ENCODE results near the gene SDK1.
"Not testable (repeated sequence)": the region's sequence is repeated elsewhere in the genome, so short reads cannot be mapped to it uniquely, and the experiment has no call there.

The SDK1 gene

DNA sequence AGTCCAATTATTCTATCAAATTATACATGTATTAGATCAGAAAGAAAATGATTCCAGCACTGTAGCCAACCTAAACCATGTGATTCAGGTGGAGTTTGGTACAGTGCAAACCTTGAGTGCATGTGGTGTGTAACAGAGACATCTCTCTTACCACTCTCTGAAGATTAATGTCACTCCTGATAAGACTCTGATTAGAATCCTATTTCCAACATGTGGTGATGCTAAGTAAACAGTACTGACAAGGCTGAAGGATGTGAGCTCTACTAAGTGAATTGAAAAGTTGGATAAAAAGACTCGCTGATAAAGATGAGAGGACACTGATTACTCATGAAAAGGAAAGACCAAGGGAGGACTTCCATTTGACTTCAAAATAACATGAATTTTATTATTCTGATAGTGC lies 232.0 kb downstream of the SDK1 start:
- DNase-seq (ENCODE audit: low read depth, low spot score) = no peak

DNA sequence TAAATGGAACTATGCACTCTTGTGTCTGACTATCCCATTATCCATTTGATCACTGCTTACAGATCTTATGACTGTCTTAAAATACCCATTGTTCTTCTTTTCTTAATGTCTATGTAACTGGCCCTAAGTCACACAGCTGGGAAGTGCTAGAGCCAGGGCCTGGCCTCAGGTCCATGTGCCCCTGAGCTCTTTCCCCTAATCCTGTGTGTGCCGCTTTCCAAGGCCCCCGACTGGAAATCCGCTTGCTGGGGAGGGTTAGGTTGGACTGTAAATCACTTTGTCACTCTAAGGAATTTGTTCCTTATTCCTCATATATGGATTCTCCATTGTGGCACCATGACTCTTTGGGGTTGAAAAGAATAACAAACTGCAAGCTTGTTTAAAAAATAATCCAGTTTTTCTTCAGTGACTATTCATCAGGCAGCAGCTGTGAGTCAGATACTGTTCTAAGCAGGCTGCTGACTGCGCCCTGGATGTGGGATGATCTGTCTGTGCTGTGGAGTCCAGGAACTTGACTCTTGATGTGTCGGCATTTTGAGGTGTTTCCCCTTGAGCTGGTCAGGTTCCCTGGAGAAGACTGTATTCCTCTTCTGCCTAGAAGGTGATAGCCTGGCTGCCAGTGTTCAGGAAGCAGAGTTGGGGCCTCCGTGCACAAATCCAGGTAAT lies 236.3 kb downstream of the SDK1 start:
- DNase-seq (ENCODE audit: low read depth, low spot score) = peak; percentile 62

DNA sequence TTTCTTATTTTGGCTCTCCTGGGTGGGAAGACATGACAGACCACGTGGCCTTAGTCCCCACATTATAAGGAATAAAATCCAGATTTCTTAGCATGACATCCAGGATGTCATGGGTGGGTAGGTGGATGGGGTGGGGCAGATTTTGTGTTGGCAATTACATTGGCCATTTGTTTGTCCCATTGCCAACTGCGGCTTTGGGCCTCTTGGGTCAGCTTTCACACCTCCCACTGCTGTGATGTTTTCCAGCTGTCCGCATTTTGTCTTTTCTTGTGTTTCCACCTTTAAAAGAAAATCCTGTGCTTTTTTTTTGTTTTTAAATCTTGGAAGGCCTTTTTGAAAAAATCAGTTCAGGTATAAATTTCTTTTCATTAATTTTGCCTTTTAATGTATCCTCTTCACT lies 237.0 kb downstream of the SDK1 start:
- DNase-seq (ENCODE audit: low read depth, low spot score) = no peak

DNA sequence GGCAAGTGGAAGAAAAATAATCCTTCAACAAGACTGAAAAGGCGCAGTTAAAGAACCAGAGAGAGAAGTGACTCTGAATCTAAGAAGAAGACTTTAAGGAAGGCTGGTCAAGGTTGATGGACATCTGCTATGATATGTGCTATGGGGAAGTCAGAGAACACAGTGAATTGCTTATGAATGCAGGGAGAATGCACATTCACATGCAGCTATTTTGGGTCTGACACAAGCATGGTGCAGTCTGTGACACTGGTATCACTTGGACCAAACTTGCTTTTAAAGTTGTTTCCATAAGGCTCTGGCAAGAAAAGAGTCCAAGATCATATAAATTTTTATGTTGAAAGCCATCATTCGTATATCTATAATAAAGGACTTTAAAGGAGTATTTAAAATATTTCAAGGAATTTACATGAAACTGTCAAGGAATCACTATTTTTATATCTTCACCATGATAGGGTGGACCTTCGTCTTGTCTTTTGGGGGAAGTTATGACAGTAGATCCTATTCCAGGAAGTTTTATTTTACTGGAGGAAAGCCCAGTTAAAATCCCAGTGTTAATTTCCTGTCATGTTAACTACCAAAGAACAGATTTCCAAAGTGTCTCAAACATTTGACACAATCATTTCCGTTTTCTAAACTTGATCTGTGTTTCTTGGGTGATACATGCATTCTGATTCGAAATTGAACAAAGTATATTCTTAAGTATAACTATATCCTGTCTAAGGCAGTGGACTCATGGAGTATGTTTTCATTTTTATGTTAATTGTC lies 239.6 kb downstream of the SDK1 start:
- DNase-seq (ENCODE audit: low read depth, low spot score) = no peak

DNA sequence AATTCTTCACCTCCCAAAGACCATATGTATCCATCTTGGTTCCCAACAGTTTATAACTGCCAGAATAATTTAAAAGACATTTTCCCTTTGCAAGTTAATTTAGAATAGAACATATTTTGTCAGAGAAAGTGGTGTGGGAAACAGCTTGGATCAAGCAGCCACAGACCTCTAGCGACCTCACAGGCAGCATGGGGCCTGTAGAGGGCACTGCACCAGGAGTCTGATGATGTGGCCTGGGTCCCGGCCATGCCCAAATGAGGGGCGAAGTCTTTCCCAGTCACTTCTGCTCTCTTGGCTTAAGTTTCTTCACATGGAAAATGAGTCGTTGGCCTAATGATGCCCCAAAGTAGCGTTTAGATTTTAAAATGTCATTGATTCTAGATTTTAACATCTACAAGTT lies 243.2 kb downstream of the SDK1 start:
- DNase-seq (ENCODE audit: low read depth, low spot score) = no peak

DNA sequence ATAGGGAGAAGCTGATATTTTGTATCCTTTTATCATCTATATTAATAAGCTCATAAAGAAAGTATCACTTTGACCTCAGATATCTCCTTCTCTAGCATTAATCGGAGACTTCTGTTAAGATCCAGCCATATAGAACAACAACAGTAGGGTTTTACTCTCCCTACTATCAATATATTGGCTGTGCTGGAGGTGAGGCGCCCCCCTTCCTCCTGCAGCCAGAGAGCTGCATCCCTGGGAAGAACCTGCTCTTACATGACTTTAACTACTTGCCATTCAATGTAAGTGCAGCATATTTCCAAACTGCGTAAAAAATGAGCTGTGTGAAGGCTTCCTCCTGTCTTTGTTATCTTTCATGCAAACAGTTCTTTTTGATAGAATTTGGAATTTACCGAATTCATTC lies 247.8 kb downstream of the SDK1 start:
- no peak for DNase-seq (ENCODE audit: low read depth, low spot score)

- DNase-seq (ENCODE audit: low read depth, low spot score) = no peak
Measured at GRCh38 chr7:3549601-3550000, 248.5 kb downstream of the SDK1 start.

DNA sequence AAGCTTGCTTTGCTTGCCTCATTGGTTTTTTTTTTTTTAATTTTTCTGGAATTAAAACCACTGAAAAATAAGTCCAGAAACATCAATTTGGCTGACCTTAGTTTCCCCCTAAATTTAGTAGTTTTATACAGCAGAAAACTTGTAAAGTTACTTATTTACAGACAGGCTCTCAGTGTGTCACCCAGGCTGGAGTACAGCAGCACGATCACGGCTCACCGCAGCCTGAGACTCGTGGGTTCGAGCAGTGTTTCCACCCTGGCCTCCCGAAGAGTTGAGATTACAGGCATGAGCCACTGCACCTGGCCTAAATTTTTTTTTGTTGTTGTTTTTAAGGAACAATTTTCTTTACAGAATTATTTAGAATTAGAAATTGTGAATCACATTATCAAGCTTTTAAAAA lies 250.5 kb downstream of the SDK1 start:
- no peak for DNase-seq (ENCODE audit: low read depth, low spot score)

GRCh38 chr7:3552499-3552898 lies 251.4 kb downstream of the SDK1 start:
- peak; percentile 59 for DNase-seq (ENCODE audit: low read depth, low spot score)

- peak; percentile 4 for DNase-seq (ENCODE audit: low read depth, low spot score)
Measured at GRCh38 chr7:3558400-3558799, 257.3 kb downstream of the SDK1 start.

- peak; percentile 79 for DNase-seq (ENCODE audit: low read depth, low spot score)
Measured at GRCh38 chr7:3559278-3559677, 258.2 kb downstream of the SDK1 start.

DNA sequence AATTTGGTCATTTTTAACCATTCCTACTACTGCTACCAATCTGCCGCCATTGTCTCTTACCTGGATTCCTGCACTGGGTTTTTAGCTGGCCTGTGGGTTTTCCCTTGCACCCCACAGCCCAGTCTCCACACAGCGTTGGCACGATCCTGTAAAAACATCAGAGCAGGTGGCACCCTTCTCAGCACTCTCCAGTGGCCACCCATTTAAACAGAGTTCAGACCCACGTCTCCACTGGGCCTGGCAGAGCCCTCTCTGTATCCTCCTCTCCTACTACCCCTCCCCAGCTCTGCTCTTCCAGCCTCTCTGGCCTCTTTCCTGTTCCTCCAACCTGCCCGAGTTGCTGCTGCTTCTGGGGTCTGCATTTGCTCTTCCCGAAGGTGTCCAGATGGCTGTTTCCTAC lies 259.4 kb downstream of the SDK1 start:
- no peak for DNase-seq (ENCODE audit: low read depth, low spot score)

GRCh38 chr7:3561932-3562331 lies 260.9 kb downstream of the SDK1 start:
- no peak for DNase-seq (ENCODE audit: low read depth, low spot score)

DNA sequence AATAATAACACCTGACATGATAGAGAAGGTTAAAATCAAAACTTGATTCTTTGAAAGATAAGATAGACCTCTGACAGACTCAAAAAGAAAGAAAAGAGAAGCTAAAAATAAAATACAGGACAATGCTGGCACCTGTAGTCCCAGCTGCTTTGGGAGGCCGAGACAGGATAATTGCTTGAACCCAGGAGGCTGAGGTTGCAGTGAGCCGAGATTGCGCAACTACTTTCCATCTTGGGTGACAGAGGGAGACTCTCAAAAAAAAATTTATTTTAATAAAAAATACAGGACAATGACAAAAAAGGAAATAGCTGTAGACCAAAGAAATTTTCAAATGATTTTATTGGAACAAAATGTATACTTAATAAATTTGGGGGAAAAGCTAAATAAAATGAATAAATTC lies 263.2 kb downstream of the SDK1 start:
- no peak for DNase-seq (ENCODE audit: low read depth, low spot score)

DNA sequence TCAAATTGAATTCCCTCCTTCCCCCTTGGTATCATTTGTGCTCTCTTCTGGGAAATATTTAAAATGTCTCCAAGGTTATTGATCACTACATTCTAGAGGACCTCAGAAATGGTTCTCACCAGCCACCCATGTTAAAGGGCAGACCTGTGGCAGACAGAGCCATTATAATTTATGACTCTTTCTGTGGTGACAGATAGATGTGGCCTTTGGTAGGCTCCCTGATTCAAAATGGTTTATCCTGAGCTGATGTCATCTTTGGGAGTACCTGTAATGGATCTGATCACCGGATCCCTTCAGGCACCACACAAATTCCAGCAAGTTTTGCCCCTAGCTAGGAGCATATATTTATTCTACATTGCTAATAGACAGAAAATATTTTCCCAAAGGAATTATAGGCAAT lies 267.5 kb downstream of the SDK1 start:
- no peak for DNase-seq (ENCODE audit: low read depth, low spot score)

DNA sequence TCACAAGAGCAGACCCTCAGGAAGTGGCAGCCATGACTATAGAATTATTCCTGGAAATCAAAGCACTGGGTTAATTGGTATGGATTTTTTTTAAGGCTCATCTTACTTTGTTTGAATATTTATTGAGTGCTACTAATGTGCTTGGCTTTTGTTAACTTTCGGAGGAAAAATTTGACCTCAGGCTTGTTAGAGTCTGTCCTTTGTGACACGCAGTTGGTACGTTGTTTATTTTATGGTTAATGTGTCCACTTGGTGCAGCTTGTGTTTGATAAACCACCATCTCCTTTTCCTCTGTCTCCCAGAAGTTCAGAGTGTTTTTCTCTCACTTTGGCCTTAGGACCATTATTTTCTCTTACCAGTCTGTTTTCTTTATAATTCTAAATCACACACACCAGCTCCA lies 268.6 kb downstream of the SDK1 start:
- no peak for DNase-seq (ENCODE audit: low read depth, low spot score)

- DNase-seq (ENCODE audit: low read depth, low spot score) = no peak
Measured at GRCh38 chr7:3573151-3573550, 272.1 kb downstream of the SDK1 start.

DNA sequence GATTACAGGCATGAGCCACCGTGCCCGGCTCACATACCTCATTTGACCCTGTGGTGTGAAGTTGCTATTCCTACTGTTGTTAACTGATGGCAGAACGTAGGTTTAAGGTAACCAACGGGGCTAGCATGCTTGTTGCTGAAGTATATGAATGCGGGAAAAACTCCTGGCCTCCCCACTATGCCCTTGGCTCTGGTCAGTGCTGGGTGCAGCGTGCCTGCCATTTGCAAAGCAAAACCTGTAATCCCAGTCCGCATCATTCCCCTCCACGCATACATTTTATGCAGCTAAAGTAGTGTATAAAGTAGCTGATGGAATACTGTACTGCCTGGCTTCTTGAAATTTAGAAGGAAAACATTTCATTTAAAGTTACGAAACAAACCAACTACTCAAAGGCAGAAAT lies 273.3 kb downstream of the SDK1 start:
- DNase-seq (ENCODE audit: low read depth, low spot score) = no peak

DNA sequence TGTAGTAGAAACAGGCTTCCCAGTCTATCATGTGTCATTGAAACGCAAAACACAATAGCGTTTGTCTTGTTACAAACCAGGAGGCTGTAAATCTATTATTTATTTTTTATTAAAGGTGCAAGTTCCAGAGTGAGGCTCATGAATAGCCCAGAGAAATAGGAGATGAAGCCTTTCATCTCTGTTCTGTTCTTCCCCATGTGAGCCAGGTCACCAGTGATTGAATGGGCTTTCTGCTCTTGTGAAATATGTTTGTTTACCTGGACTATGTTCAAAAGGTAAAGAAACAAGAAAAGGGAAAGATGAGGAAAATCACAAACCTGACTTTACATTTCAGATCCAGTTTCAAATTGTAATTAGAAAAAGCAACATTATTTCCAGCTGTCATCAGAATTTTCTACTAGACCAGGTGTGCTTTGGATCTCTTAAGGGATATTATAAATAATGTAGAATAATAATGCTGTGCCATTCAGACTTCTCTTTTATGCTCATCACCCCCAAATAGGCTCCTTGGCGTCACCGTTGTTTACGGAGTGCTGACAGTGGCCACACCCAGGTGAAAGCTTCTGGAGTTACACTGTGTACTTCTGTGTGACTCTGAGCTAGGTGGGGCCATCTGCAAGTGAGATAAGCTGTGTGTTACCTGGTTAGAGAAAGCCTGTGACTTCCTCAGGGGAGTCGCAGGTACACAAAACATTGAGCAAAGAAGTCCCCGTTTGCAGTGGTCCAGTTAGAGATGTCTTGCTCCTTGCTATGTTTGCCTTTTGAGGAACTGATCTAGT lies 274.9 kb downstream of the SDK1 start:
- DNase-seq (ENCODE audit: low read depth, low spot score) = no peak

DNA sequence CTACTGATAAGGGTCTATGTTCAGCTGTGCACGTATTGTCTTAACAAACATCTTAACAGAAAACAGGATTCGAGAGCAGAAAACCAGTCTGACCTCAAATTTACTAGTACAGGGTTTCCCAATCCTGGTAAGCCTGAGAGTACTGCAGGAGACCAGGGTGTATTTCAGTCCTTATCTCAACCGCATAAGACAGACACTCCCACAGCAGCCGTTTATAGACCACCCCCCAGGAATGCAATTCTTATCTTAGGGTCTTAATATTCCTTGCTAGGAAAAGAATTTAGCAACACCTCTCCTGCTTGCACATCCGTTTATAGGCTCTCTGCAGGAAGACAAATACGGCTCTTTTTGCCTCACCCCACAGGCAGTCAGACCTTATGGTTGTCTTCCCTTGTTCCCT lies 277.3 kb downstream of the SDK1 start:
- no peak for DNase-seq (ENCODE audit: low read depth, low spot score)

DNA sequence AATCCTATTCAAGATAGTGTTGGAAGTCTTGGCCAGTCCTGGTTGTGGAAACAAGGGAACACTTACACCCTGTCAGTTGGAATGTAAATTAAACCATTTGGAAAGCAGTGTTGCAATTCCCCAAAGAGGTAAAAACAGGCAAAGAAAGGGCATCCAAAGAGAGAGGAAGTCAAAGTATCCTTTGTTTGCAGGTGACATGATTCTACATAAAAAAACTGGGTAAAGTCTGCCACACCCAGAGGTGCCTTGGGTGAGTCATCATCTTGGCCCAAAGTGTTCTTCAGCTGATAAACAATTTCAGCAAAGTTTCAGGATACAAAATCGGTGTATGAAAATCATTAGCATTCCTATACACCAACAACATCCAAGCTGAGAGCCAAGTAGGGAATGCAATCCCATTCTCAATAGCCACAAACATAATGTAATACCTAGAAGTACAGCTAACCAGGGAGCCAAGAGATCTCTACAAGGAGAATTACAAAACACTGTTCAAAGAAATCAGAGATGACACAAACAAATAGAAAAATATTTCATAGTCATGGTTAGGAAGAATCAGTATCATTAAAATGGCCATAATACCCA lies 278.7 kb downstream of the SDK1 start:
- no peak for DNase-seq (ENCODE audit: low read depth, low spot score)

DNA sequence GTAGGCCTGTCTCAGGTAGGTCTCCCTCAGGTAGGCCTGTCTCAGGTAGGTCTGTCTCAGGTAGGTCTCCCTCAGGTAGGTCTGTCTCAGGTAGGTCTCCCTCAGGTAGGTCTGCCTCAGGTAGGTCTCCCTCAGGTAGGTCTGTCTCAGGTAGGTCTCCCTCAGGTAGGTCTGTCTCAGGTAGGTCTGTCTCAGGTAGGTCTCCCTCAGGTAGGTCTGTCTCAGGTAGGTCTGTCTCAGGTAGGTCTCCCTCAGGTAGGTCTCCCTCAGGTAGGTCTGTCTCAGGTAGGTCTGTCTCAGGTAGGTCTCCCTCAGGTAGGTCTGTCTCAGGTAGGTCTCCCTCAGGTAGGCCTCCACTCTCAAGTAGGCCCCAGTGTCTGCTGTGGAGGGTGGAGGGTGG lies 281.1 kb downstream of the SDK1 start:
- DNase-seq (ENCODE audit: low read depth, low spot score) = not testable (repeated sequence)

Data from astrocyte of the hippocampus (primary cell).